Gastrocnemius medialis (tissue), 4 donors: Measurements from ENCODE around the gene TRIM44.

Experiments used
- CTCF ChIP-seq, 5 experiments: fragments of 450-650 bp in 3 of 5; fragments of 200-600 bp in 2 of 5; sonication (generic) in 2 of 5; IDR thresholded peaks in 4 of 5; conservative IDR thresholded peaks in 1 of 5; 1 replicate in 4 of 5; 2 replicates in 1 of 5; pipeline ENCODE4 v1.5.1; 2016 to 2019; ENCODE audit warnings: antibody characterized with exemption in 5 of 5, mild to moderate bottlenecking in 3 of 5, moderate library complexity in 3 of 5
- POLR2A ChIP-seq, 2 donors: fragments of 450-650 bp; IDR thresholded peaks; one replicate each; pipeline ENCODE4 v1.6.1; 2017; ENCODE audit warnings: antibody characterized with exemption in 2 of 2, mild to moderate bottlenecking in 2 of 2, moderate library complexity in 2 of 2

GRCh38 chr11:35617687-35618496 is 44.7 kb upstream of the TRIM44 start, which contains the start of gene FJX1:
- TF ChIP-seq CTCF (IDR thresholded peaks at IDR 0.05 in 4 of 5, conservative IDR thresholded peaks at IDR 0.05 in 1 of 5), result no peak
- TF ChIP-seq POLR2A (IDR thresholded peaks at IDR 0.05), result no peak
